CD4-positive, alpha-beta T cell treated with Interleukin-10 for 1 hour (primary cell): Measurements from ENCODE around the gene MACO1.
A peak's percentile ranks its signal among the peaks of the same experiment; 100 is the strongest.
"Not testable (repeated sequence)": the region's sequence is repeated elsewhere in the genome, so short reads cannot be mapped to it uniquely, and the experiment has no call there.

Experiments used
- DNase-seq: peaks from one replicate; pipeline ENCODE4 v3.0.0-alpha.2; 2020

The MACO1 gene, protein sequence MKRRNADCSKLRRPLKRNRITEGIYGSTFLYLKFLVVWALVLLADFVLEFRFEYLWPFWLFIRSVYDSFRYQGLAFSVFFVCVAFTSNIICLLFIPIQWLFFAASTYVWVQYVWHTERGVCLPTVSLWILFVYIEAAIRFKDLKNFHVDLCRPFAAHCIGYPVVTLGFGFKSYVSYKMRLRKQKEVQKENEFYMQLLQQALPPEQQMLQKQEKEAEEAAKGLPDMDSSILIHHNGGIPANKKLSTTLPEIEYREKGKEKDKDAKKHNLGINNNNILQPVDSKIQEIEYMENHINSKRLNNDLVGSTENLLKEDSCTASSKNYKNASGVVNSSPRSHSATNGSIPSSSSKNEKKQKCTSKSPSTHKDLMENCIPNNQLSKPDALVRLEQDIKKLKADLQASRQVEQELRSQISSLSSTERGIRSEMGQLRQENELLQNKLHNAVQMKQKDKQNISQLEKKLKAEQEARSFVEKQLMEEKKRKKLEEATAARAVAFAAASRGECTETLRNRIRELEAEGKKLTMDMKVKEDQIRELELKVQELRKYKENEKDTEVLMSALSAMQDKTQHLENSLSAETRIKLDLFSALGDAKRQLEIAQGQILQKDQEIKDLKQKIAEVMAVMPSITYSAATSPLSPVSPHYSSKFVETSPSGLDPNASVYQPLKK

DNA sequence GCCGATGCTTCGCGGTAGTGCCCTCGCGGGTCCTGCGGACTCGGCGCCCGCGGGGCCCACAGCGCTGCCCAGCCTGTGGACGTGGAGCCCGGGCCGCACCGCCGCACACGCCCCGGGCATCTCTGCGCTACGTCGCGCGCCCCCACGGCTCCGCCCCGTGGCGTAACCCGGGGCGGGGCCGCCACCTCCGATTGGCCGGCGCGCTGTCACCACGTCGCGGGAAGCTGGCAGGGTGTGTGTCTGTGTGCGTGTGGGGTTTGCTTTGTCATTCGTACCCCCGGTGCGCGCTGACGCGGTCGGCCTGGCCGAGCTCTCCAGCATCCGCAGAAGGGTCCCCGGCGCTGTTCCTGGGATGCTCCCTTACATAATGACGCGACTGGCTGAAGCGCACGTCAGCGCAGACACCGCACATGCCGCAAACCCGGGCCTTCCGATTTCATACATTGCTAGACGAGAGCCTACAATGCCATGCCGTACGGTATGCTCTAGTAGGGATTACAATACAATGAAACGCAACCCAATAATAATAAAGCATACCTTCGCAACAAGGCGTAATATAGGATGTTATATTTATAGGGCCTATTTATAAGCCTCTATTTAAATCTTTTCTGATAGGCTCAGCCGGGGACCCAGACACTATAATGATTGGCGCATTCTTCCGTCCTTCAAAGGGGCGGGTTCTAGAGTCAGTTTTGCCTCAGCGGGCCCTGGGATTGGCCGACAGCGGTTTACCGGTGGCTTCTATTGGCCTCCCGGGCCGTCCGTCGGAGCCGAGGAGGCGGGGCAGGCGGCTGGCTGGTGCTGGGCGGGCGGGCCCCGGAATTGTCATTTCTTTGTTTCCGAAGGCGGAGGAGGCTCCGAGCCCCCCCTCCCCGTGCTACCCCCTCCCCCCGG, at the start of gene MACO1:
Gene MACO1, plus strand, starts transcription at position 825 of the 894 bp plus-strand sequence. CDS start 202 bp downstream, outside the sequence.
- peak; percentile 98 for DNase-seq

DNA sequence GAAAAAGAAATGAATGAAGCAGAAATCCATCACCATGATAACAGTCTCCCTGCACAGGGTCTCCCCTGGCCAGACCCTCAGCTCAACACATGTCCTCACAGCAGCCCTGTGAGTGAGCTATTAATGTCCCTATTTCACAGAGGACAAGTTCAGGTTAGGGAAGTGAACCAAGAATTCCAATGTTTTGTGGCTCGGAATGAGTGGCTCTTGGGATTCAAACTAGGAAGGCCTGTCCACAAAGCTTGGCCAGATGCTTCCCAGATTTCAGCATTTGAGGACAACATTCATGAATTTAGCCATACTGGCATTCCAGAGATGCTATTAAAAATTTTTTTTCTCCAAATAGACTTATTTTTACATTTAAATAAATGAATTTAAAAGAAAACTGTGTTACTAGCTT, 48.2 kb upstream of the MACO1 start:
- not testable (repeated sequence) for DNase-seq

DNA sequence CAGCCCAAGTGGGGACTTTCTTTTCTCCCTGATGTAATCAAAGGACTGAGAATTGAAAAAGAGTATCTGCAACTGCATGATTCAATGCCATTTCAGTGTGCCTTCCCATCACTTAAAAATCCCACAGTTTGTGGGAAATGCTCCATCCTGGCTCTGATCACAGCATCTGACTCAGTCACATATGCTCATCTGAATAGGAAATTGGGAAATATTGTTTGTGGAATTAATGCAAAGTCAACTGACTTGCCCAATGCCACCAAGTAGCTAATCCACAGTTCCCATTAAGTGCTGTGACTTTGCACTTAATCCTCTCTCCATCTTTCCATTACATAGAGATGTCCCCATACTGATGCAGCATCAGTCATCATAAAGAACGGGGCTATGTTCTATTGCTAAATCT, 47.6 kb upstream of the MACO1 start:
- not testable (repeated sequence) for DNase-seq

DNA sequence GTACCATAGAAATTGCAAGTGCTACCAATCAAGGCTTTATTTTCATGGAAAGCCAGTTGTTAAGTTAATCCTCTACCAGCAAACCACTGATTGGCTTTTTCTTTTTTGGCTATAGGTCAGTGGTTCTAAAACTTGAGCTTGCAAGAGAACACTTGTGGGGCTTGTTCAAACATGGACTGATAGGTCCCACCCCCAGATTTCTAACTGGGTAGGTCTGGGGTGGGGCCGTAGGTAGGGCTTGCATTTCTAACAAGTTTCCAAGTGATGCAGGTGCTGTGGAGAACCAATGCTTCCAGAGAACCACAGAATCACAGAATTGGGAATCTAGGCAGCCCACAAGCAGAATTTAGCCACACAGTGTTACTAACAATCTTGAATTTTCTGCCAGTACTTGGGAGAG, 46.8 kb upstream of the MACO1 start:
- not testable (repeated sequence) for DNase-seq

DNA sequence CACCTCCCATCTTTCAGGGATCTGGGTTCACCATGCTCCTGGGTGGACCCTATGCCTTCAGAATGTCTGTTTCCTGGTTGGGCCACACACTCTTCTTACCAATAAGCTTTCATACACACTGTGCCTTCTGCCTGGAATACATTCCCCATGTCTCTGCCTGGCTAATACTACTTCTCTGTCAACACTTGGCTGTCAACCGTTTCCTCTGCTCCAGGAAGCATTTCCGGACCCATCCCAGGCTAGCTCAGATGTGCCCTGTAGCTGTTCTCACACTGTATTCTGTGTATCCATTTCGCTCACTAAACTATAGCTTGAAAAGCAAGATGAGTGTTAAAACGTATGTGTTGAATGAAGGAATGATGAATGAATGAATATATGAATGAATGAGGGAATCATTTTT, 43.6 kb upstream of the MACO1 start:
- not testable (repeated sequence) for DNase-seq

DNA sequence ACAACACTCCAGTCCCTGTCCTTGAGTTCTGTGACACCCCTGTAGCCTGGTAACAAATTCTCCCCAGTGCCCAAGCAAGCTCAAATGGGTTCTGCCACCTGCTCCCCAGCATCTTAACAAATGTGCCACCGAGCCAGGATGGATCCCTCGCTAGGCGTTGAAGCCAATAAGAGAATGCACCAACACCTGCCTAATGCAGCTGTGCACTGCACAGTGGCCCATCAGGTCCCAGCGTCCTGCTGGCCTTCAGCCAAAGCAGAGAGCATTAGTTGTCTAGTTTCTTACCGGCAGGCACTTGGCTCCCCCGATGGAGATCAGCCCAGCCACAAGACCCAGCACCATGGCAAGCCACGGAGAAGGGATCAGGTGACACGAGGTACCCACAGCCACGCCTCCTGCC, 42.0 kb upstream of the MACO1 start:
- not testable (repeated sequence) for DNase-seq

DNA sequence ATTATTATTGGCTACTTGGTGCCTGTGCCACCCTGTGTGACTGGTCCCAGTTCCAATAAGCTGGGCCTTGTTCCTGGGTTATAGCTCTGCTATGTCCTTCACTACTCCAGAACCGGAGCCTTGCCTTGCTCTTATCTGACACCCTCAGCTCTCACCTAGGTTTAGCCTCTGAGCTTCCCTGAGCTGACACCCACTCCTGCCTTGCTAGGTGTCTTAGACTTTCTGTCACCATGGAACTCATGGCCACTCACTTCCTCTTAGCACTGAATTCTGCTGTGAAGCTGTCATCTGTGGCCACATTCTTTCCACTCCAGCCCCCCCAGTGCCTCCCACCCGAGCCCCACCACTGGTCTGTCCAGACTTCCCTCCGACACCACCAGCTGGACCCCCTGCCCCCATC, 41.0 kb upstream of the MACO1 start:
- DNase-seq = not testable (repeated sequence)

DNA sequence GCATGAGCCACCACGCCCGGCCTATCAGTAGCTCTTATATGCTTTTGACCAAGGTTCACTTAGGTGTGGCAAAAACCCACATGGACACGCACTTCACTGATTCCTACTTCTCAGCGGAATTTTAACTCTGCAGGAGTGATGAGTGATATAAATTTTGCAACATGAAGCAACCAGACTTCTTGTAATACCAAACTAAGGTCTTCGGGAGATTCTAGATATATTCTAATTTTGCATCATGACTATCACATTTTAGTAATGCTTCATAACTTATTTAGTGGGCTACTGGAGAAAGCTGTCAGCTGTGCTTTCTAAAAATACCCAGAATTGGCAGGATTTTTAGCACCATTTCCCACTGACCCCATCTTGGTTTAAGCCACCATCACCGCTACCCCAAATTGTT, 37.9 kb upstream of the MACO1 start:
- DNase-seq = no peak

DNA sequence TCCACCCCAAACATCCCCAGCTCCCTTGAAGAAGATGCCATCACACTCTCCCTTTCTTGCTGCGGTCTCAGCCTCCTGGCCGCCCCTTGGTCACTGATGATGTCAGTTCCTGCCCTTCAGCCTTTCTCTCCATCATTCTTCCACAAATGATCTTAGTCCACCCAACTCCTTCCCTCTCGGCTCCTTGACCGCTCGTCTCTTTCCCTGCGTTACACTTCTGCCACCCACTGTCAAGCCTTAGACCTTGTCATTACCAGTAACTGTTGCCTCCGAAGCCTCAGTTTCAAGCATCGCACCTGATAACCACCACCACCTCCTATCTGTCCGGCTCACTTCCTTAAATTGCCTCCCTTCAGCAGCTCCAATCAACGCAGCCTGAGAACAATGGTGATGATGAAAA, 33.1 kb upstream of the MACO1 start:
- not testable (repeated sequence) for DNase-seq

DNA sequence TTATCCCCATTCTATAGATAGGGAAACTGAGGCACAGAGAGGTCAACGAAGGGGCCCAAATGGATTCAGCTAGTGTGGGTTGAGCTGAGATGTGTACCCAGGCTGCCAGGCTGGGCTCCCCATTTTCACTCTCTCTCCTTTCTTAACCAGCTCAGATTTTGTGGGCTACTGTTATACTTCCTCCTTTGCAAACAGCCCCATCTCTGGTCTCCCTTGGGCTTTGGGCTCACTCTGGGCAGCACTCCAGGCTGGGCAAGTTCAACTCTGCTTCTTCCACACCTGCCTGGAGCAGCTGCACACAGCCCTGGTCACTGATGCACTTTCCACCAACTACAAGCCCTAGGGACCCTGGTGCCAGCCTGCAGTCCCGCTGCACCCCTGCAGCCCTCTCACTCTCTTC, 32.6 kb upstream of the MACO1 start:
- DNase-seq = not testable (repeated sequence)

DNA sequence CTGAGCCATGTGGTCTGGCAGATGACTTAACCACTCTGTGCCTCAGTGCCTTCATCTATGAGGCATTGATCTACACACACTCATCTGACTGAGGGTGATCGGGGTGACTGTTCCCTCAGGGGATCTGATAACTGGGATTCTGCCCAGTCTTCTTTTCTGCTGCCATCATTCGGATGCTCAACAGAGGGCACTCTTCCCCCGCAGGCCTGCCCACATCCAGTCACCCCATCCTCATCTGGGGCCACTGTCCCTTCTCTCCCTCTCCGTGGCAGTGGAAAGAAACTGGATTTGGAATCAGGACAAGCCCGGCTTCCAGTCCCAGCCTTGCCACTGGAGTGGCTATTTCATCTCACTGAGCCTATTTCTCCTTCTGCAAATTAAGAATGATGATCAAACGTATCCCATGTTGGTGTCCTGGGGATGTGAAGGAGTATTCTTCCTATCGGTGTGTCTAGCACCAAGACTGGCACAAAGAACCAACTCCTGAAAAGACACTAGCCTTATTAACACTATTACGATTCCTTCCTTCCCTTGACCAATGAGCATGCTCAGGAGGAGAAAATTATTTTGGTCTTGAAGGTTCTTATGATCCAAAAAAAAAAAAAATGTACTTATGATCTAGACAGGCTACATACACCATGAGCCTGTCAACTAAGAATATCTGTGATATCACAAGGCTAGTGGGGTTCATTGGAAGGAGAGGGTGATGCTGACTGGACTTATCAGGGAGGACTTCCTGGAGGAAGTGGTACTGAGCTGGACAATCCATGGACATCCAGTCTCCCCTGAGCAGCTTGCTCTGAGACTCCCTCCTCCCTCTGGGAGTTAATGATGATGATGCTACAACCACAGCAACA, 27.5 kb upstream of the MACO1 start:
- DNase-seq = peak; percentile 23

DNA sequence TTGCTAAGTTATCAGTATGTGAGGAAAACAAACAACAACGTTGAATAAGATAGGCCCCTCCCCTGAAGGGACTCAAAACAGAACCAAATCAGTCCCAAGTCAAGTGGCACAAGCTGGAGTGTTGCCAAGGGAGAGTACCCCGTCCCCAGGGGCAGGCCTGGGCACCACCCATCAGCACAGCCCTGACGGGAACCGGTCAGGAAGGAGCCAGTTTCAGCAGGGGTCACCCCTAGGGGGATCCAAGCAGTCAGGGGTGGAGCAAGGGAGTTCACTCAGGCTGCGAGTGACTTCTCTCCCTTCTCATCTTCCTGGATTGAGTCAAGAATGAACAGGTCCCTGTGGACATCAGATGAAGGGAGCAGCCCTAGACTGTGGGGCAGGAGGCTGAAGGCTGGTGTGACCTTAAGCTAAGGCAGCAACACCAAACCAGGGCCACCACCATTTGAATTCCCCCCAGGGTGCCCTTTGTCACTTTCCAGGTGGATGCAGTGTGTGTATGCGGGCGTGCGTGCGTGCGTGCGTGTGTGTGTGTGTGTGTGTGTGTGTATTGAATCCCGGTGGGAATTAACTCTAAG, 24.9 kb upstream of the MACO1 start:
- not testable (repeated sequence) for DNase-seq

DNA sequence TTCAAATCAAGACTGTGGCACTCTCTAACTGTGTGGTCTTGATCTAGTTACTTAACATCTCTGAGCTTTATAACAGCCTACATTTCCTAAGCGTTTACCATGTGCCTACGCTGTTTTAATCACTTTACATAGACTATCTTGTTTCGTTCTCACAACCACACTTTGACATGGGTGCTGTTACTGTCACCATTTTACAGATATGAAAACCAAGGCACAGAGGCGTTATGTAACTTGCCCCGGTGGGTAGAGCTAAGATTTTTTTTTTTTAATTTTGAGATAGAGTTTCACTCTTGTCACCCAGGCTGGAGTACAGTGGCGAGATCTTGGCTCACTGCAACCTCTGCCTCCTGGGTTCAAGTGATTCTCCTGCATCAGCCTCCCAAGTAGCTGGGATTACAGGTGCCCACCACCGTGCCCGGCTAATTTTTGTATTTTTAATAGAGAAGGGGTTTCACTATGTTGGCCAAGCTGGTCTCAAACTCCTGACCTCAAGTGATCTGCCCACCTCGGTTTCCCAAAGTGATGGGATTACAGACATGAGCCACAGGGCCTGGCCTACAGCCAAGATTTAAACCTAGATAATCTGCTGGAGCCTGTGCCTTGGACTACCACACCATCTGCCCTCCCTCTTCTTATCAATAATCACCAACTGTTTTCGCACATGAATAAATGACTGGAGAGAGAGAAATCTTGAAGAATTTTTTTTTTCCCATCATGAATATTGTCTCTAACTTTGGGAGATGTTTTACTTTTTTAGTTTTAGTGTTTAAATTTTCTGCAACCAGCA, 20.9 kb upstream of the MACO1 start:
- not testable (repeated sequence) for DNase-seq

DNA sequence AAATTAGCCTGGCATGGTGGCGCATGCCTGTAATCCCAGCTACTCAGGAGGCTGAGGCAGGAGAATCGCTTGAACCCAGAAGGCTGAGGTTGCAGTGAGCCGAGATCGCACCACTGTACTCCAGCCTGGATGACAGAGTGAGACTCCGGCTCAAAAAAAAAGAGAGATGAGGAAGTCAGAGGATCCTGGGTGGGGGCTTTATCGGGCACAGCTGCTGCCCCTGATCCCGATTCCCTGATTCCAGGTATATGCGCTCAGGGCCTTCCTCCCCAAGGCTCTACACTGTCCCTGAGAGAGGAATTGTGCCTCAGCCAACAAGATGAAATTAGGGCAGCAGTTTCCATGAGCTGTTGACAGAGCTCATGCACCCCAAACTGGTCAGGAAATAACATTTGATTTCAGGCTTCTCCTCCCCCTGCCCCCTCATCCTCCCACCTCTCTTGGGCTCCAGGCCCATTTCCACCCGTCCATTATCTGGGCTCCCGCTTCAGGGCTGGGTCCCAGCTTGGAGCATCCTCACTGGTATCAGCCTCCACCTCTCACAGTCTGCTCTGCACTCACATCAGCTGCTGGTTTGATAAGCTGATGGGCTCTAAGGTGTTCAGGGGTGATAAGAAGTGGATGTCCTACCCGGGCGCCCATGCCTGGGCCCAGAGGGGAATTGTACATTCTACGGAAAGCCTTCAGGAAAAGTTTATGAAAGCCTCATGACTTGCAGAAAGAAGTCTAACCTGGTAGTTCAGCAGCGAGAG, 17.6 kb upstream of the MACO1 start:
- not testable (repeated sequence) for DNase-seq

DNA sequence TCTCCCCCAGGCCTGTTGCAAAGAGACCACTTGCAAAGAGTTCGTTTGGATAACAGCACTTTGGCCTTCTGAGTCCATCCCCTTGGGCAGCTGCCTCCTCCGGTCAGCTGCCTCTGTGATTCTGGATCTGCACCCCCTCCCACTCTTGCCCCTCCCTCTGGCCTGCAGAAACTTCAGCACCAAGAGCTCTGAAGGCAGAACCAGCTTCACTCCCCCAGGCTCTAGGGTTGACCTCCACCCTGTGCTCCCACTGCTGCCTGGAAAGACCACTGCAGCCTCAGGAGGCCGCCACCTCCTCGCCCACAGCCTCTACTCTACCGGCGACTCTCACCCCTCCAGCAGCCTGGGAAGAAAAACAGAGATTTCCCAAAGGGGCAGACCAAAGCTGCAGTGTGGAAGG, 16.5 kb upstream of the MACO1 start:
- not testable (repeated sequence) for DNase-seq

DNA sequence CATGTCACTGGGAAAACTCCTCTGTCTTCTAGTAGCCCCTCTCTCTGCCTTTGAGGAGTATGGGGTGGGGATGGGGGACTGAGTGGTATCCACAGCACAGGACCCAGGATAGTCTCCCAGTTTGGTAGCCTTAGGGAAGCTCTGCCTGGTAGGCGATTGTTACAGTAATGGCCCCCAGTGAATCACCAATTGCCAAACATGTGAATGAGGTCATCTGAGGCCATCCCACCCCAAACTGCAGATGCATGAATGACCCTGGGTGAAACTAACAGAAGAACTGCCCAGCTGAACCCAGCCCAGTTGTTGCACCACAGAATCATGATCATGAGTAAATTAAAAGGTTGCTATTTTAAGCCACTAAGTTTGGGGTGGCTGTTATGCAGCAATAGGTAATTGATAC, 16.1 kb upstream of the MACO1 start:
- DNase-seq = not testable (repeated sequence)

DNA sequence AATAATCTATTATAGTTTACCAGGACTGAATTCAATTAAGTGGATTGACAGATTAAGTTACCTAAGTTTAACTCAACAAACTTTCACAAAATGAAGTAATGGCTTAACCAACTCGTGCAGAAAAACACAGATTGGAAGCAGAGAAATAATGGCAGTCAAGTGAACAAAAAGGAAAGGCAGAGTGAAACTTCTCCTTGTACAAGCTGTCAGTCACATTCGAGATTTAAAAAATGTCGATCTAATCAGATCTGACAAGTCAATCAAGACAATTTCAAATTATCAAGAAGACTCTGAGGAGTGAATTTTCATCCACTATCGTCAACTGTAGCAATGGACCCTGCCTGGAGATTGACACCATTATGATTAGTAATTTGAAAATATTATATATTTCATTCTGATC, 13.4 kb upstream of the MACO1 start:
- DNase-seq = not testable (repeated sequence)

DNA sequence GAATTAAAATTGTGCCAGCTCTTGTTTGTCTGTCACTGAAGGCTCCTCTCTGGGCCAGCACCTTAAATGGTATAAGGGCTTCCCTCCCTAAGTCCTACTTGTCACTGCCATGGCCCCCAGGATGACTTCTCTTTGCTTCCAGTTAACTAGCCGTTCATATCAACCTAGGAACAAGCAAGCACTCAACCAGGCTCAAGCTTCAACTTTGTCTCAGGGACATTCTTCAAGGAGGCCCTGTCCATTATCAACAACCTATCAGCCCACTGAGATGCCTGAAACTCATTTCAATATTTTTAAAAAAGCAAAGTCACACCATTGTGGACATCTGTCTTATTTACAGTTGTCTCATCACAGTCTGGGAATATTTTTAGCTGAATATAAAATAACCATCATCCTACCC, 11.4 kb upstream of the MACO1 start:
- not testable (repeated sequence) for DNase-seq

DNA sequence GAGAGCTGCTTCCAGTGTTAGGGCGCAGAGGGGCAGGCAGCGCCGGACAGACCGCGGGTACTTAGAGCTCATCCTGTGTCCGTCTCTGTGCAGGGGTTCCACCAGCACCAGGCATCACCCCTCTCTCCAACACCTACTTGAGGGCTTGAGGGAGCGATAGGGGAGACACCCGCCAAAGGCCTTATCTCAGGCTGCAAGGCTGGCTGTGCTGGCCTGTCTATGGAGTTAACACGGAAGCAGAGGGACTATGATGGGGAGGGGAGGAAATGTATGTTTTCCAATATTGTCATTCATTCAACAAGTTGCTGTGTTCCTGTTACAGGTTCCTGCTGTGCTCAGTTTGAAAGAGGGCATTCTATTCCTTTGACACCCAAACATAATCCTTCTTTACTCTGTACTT, 10.0 kb upstream of the MACO1 start, which contains the start of gene RHCE:
Gene RHCE, minus strand, starts transcription at position 111 of the 400 bp plus-strand sequence. Its CDS starts 39 bp downstream, at position 72.
- DNase-seq = not testable (repeated sequence)

DNA sequence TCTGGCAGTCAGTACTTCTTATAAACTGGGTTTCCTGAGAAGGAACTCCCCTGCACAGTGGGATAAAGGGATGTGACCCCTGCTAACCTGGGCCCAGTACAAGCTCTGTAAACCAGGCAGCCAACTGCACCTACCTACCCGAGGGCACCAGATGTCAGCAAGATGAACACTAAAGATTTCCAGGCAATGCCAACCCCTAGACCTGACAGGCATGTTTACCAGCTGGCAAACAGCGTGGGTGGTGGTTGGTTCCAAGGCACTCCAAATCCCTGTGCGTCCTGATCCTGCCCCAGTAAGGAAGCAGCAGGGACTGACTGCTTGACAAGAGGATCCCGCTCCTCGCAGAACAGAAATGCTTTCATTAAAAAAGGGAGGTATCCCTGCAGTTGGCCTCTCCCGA, 7.5 kb upstream of the MACO1 start:
- not testable (repeated sequence) for DNase-seq
